COLO668 (cell line): Measurements from ENCODE around the gene DPCD.
"Not testable (repeated sequence)": the region's sequence is repeated elsewhere in the genome, so short reads cannot be mapped to it uniquely, and the experiment has no call there.

Source experiments
- DNase-seq: peaks from one replicate; lab custom pipeline; 2025; ENCODE audit not compliant: unreplicated experiment; lab: John Stamatoyannopoulos, UW

Gene DPCD

GRCh38 chr10:101617102-101617823 lies 29.1 kb downstream of the DPCD start:
- no peak for DNase-seq

- DNase-seq, result no peak
Measured at GRCh38 chr10:101617824-101618568, 29.9 kb downstream of the DPCD start.

GRCh38 chr10:101618871-101619270 lies 30.8 kb downstream of the DPCD start:
- DNase-seq, result no peak

DNA sequence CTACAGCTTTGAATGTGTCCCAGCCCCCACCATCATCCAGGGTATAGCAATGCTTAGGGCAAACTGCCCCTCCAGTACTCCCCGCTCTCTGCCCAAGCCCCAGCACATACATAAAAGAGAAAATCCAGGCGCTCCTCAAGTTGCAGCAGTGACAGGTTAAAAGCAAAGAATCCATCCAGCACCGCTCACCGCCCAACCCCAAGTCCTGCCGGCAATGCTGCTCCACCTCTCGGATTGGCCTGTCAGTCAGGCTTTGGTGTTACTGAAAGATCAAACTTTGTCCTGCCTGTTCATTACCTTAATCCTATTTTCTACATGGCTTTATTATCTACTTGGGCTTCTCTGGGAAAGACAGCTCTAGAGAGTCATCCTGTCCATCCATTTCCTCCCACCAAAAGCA lies 31.9 kb downstream of the DPCD start:
- DNase-seq, result no peak

DNA sequence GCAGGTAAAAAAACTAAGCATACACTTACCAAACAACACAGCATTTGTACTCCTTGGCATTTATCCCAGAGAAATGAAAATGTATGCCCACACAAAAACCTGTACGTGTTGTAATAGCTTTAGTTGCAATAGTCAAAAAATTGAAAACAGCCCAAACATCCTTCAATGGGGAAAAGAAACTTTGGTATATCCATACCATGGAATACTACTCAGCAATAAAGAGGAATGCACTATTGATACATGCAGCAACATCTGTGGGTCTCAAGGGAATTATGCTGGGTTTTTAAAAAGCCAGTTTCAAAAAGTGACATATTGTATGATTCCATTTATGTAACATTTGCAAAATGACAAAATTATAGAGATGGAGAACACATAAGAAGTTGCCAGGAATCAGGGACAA lies 35.4 kb downstream of the DPCD start:
- DNase-seq, result no peak

GRCh38 chr10:101624526-101625102 lies 36.5 kb downstream of the DPCD start:
- DNase-seq, result no peak

DNA sequence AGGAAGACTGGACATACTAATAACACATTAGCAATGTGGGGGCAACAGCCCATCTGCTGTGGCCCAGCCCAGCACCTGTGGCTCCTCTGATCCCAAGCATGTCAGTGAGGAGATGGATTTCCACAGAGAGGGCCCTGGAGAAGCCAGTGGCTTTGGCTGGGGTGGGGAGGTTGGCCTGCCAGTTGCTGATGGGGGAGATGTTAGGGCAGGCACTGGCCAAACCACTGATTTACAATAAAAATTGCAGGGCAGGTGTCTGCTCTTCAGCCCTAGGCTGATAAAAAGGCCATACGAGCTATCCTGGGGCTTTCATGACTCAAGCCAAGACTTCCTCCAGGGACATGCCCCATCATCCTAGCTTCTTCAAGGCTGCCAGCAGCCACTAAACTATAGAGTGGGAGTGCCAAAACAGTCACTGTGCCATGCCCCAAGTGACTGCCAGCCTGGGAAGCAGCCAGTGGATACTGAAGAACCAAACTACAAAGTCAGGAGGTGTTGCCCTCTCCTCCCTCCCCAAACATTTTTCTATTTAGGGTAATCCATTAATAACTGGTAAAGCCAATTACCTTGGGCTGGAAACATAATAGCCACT lies 37.8 kb downstream of the DPCD start:
- DNase-seq, result no peak

- DNase-seq, result no peak
Measured at GRCh38 chr10:101629837-101630632, 41.9 kb downstream of the DPCD start.

GRCh38 chr10:101630633-101630920 lies 42.5 kb downstream of the DPCD start:
- DNase-seq, result no peak

DNA sequence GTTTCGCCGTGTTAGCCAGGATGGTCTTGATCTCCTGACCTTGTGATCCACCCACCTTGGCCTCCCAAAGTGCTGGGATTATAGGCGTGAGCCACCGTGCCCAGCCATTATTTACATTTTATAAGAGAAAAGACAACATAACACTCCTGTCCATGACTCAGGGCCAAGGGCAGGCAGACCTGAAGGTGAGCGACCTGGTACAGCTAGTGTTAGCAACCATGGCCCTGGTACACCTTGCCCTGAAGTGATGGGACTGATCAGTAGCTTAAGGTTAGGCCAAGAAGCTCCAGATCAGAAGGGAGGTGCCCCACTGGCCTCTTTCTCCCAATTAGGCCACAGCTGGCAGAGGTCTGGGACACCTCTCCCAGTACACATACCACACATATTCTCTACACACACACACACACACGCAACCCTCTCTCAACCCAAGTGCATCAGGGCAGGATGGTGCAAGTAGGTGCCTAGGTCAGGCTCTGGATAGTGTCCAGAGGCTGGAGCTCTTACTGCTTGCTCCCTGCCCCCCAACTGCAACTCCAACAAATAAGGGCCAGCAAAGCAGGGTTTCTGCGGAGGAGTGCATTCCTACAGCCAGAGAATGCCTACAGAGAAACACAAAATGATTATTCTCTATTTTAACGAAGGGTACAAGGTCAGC lies 43.8 kb downstream of the DPCD start:
- DNase-seq, result no peak

DNA sequence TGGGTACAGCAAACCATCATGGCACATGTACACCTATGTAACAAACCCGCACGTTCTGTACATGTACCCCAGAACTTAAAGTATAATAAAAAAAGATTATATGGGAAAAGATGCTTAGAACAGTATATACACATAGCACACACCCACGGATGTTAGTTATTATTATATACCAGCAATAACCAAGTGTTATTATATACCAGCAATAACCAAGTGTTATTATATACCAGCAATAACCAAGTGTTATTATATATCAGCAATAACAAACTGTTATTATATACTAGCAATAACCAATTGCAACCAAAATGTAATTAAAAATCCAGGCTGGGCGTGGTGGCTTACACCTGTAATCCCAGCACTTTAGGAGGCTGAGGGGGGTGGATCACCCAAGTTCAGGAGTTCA lies 45.4 kb downstream of the DPCD start:
- not testable (repeated sequence) for DNase-seq

- no peak for DNase-seq
Measured at GRCh38 chr10:101639141-101639900, 51.2 kb downstream of the DPCD start.

DNA sequence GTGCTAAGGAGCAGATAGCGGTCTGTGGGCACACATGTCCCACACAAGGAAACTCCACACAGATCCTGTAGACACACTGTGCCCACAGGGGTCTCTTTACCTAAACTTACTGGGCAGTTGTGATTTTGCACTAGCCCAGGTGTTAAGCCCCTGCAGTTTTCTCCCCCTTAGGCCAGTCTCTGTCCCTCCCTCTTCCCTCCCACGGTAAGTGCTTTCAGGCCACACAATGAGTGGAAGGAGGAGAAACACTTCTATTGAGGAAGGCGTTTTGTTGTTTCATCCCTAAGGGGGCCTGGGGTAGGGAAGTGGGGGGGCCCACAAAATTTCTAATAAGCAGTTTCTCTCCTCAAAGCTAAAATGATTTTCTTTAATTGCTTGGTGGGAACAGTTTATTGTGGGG lies 55.4 kb downstream of the DPCD start:
- DNase-seq, result no peak

DNA sequence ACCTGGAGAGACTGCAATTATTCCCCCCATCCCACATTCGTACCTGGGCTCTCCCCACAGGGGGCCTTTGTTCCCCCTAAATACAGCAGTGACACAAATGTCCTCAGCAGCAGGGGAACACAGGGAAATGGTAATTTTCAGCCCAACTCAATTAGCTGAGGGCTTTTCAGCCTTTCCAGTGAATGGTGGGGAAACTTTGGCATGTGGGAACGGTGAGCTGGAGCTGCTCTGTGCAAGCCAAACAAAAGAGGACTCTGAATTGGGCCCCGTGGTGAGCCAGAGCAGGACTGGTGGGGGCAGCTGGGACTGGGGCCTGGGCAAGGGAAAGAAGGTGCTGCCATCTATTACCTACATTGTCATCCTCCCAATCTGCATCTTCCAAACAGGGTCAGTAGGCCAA lies 55.9 kb downstream of the DPCD start:
- no peak for DNase-seq

DNA sequence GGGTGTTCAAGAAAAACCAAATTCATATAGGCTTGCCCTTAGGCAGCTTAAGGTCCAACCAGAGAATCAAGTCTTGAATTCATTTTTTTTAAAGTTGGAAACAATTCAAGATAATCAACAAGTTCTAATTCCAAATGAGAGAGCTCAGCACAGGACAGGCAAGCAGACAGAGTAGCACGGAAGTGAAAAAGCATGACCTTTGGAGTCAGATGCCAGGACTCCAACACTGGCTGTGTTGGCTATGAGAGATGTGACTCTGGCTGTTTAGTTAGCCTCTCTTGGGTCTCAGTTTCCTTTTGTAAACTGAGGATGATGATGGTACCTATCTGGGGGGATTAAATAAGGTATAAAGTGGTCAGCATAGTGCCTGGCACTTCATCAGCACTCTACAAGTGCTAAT lies 57.5 kb downstream of the DPCD start:
- DNase-seq, result no peak

- no peak for DNase-seq
Measured at GRCh38 chr10:101646364-101646763, 58.2 kb downstream of the DPCD start.

DNA sequence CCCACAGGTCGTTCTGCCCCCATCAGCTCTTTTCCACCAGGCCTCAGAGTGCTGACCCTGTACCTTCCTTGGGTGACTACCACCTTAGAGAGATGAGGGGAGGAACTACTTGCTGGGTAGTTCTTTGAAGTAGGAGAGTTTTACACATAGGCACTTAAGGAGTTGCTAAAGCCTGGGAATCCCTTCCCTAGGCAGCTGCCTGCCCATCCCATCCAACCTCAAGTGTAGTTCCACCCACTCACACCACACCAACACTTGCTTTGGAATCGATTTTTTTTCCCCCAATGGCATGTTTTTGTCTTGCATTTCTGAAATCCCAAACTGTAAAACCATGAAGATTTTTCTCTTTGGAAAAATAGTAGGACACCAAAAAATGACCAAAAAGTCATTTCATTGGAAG lies 59.1 kb downstream of the DPCD start:
- no peak for DNase-seq

DNA sequence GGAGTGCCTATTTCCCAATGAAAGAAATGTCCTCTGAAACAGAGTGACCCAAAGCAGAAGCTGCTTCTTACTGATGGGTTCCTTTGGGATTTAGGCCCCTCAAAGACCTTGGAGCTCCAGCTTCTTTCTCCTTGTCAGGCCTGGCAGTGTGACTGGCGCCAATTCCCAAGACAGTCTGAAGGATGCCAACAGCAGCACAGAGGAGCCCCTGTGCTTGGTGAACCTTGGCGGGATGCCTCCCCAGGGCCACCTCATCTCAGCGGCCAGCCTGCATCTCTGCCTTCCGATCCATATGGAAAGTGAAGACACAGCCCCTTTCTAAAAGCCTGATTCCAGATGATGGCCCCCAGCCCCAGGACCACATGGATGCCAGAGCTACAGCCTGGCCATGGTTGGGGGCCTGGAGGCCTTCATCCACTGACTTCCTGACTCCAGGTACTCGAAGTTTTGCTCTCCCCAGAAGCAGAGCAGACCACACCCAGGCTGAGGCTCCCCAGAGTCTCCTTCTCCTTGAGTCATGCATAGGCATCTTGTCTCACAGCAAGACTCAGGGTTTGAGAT lies 61.5 kb downstream of the DPCD start:
- DNase-seq, result no peak

DNA sequence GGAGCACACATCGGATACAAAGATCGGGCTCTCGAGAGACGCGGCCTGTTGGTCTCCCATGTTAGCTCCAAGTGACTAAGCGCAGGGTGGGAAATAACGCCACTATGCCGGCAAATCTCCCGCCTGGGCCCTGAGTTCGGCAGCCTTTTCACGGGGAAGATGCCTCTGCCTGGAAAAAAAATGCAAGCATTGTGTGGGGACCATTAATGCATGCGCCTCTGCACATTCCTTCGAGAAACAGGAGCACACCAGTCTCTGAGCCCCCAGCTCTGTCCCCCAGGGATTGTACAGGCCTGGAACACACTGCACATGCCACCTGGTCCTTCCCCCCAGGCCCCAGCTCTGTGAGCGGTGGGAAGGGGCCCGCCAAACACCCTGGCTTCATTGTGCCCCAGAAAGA lies 62.7 kb downstream of the DPCD start:
- DNase-seq, result no peak

GRCh38 chr10:101651336-101651735 lies 63.2 kb downstream of the DPCD start:
- DNase-seq, result no peak
